Measurements from ENCODE around the gene PRKN. TPM values are rescaled to one million over a fixed set of nuclear protein-coding genes. Genes with fewer than 3 reads are reported as not detected.

Gene PRKN
- total RNA-seq, 2 experiments from 2014 or later, result 0.63 TPM; not detected in 1

DNA sequence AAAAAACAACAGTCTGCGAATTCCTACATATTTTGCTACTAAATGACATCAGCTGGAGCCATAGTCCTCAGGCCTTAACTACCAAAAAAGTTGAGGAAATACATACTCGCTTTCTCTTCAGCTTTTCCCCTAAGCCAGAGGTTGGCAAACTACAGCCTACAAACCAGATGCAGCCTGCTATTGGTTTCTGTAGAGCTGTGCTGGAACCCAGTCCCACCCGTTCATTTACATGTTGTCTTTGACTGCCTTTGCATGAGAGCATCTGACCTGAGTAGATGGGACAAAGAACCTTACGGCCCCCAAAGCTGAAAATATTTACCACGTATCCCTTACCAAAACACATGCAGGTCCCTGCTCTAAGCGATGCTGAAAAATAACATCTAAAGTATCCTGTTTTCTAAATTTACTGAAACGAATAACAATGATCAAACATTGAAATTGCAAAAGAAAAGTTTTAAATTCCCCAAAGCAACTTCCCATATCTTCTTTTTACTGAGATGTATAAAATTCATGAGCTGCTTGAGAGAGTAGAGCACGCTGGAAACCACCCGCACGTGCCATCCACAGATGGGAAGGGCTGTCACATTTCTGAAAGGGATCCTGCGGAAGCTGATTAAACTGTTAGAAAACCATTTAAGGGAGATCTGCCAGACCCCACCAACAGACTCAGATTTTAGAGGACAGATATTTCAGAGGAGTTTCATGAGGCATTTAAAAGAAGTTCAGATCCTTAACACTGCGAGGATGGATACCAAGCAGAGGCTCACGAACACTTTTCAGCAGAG, 124.1 kb downstream of the PRKN start:
- no peaks in the 10 kb centered on the region for H3K27me3 Mint-ChIP-seq (ENCODE audit: low read depth)
- H3K27ac Mint-ChIP-seq, result no peak overlapping the region
- H3K36me3 Mint-ChIP-seq (ENCODE audit: low read depth), result no peaks in the 10 kb centered on the region
- ChIA-PET CTCF (no interaction called here), POLR2A (no interaction called here)
- H3K9me3 Mint-ChIP-seq (ENCODE audit: insufficient read depth), result no peaks in the 10 kb centered on the region
- no peak for DNase-seq
- no peak overlapping the region for H3K4me3 Mint-ChIP-seq
- no peak for ATAC-seq
- no peaks in the 10 kb centered on the region for H3K4me1 Mint-ChIP-seq (ENCODE audit: low read depth)

GRCh38 chr6:162602759-162603158, 124.8 kb downstream of the PRKN start:
- Mint-ChIP-seq H3K4me3 (no peak overlapping the region), H3K27ac (no peak overlapping the region), H3K27me3 (ENCODE audit: low read depth) (no peaks in the 10 kb centered on the region), H3K9me3 (ENCODE audit: insufficient read depth) (no peaks in the 10 kb centered on the region), H3K4me1 (ENCODE audit: low read depth) (no peaks in the 10 kb centered on the region), H3K36me3 (ENCODE audit: low read depth) (no peaks in the 10 kb centered on the region)
- no peak for DNase-seq
- no peak for ATAC-seq
- ChIA-PET CTCF (no interaction called here), POLR2A (no interaction called here)

DNA sequence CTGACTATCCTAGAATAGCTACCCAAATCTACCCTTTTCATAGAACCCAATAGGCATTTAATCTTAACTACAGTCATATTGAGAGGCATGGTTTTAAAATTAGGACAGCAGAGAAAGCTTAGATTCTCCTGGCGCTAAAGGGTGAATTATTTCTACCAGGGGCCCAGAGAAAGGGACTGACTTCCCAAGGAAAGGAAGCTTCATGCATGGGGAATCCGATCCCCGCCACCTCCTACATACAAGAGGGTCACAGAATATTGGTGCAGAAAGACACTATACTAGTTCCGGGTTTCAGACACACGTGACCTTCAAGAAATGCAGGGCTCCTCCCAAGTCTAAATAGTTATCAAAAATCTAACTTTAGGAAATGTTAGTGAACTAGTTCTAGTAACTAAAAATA, 130.9 kb downstream of the PRKN start:
- Mint-ChIP-seq H3K27me3 (ENCODE audit: low read depth) (no peaks in the 10 kb centered on the region), H3K4me1 (ENCODE audit: low read depth) (no peaks in the 10 kb centered on the region), H3K36me3 (ENCODE audit: low read depth) (no peaks in the 10 kb centered on the region), H3K4me3 (no peak overlapping the region), H3K9me3 (ENCODE audit: insufficient read depth) (no peaks in the 10 kb centered on the region), H3K27ac (no peak overlapping the region)
- ATAC-seq (no peak), DNase-seq (no peak)
- POLR2A ChIA-PET, result no interaction called here
- CTCF ChIA-PET, result no interaction called here

DNA sequence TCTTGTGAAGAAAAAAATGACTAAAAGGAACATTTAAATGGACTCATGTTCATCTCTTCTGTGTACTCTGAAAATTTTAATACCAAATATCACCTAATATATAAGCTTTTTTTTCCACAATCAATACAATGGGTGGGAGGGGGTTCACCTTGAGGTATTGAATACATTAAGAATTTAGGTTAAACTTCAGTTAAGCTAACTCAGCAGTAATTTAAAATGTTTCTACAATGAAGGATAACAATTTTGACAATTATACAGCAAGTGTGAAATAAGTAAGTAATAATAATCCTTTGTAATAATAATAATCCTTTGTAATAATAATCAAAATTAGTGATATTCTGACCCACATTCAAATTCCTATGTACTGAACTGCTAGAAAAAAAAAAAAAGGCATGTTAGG, 136.0 kb downstream of the PRKN start:
- Mint-ChIP-seq H3K9me3 (ENCODE audit: insufficient read depth) (no peaks in the 10 kb centered on the region), H3K4me3 (no peak overlapping the region), H3K36me3 (ENCODE audit: low read depth) (no peaks in the 10 kb centered on the region), H3K27ac (no peak overlapping the region), H3K4me1 (ENCODE audit: low read depth) (no peaks in the 10 kb centered on the region), H3K27me3 (ENCODE audit: low read depth) (no peaks in the 10 kb centered on the region)
- POLR2A ChIA-PET, result no interaction called here
- DNase-seq, result no peak
- CTCF ChIA-PET, result no interaction called here
- ATAC-seq, result no peak

- Mint-ChIP-seq H3K9me3 (ENCODE audit: insufficient read depth) (no peaks in the 10 kb centered on the region), H3K4me3 (no peak overlapping the region), H3K36me3 (ENCODE audit: low read depth) (no peaks in the 10 kb centered on the region), H3K4me1 (ENCODE audit: low read depth) (no peaks in the 10 kb centered on the region), H3K27ac (no peak overlapping the region), H3K27me3 (ENCODE audit: low read depth) (no peaks in the 10 kb centered on the region)
- POLR2A ChIA-PET, result no interaction called here
- CTCF ChIA-PET, result no interaction called here
- ATAC-seq (no peak), DNase-seq (no peak)
Measured at GRCh38 chr6:162581988-162582780, 145.4 kb downstream of the PRKN start.

- ChIA-PET CTCF (no interaction called here), POLR2A (no interaction called here)
- Mint-ChIP-seq H3K9me3 (ENCODE audit: insufficient read depth) (no peaks in the 10 kb centered on the region), H3K27ac (no peak overlapping the region), H3K4me1 (ENCODE audit: low read depth) (no peaks in the 10 kb centered on the region), H3K27me3 (ENCODE audit: low read depth) (no peaks in the 10 kb centered on the region), H3K36me3 (ENCODE audit: low read depth) (no peaks in the 10 kb centered on the region), H3K4me3 (no peak overlapping the region)
- DNase-seq (no peak), ATAC-seq (no peak)
Measured at GRCh38 chr6:162580619-162581018, 146.9 kb downstream of the PRKN start.

GRCh38 chr6:162576016-162576415, 151.6 kb downstream of the PRKN start:
- no peaks in the 10 kb centered on the region for H3K27me3 Mint-ChIP-seq (ENCODE audit: low read depth)
- DNase-seq (no peak), ATAC-seq (no peak)
- no peaks in the 10 kb centered on the region for H3K9me3 Mint-ChIP-seq (ENCODE audit: insufficient read depth)
- no peak overlapping the region for H3K27ac Mint-ChIP-seq
- H3K4me3 Mint-ChIP-seq, result no peak overlapping the region
- no peaks in the 10 kb centered on the region for H3K4me1 Mint-ChIP-seq (ENCODE audit: low read depth)
- ChIA-PET POLR2A (no interaction called here), CTCF (no interaction called here)
- H3K36me3 Mint-ChIP-seq (ENCODE audit: low read depth), result no peaks in the 10 kb centered on the region

- ChIA-PET CTCF (no interaction called here), POLR2A (no interaction called here)
- no peak overlapping the region for H3K4me3 Mint-ChIP-seq
- DNase-seq, result no peak
- H3K27me3 Mint-ChIP-seq (ENCODE audit: low read depth), result no peaks in the 10 kb centered on the region
- no peaks in the 10 kb centered on the region for H3K4me1 Mint-ChIP-seq (ENCODE audit: low read depth)
- ATAC-seq, result no peak
- no peaks in the 10 kb centered on the region for H3K36me3 Mint-ChIP-seq (ENCODE audit: low read depth)
- H3K27ac Mint-ChIP-seq, result no peak overlapping the region
- H3K9me3 Mint-ChIP-seq (ENCODE audit: insufficient read depth), result no peaks in the 10 kb centered on the region
Measured at GRCh38 chr6:162572240-162572639, 155.3 kb downstream of the PRKN start.

GRCh38 chr6:162568266-162568665, 159.3 kb downstream of the PRKN start:
- DNase-seq (no peak), ATAC-seq (no peak)
- H3K27me3 Mint-ChIP-seq (ENCODE audit: low read depth), result no peaks in the 10 kb centered on the region
- H3K9me3 Mint-ChIP-seq (ENCODE audit: insufficient read depth), result peaks cover 9% of the 10 kb centered on the region
- ChIA-PET CTCF (no interaction called here), POLR2A (no interaction called here)
- H3K36me3 Mint-ChIP-seq (ENCODE audit: low read depth), result no peaks in the 10 kb centered on the region
- no peak overlapping the region for H3K27ac Mint-ChIP-seq
- no peaks in the 10 kb centered on the region for H3K4me1 Mint-ChIP-seq (ENCODE audit: low read depth)
- no peak overlapping the region for H3K4me3 Mint-ChIP-seq

- DNase-seq, result no peak
- Mint-ChIP-seq H3K4me1 (ENCODE audit: low read depth) (no peaks in the 10 kb centered on the region), H3K27me3 (ENCODE audit: low read depth) (no peaks in the 10 kb centered on the region), H3K27ac (no peak overlapping the region), H3K4me3 (no peak overlapping the region), H3K9me3 (ENCODE audit: insufficient read depth) (peaks cover 9% of the 10 kb centered on the region), H3K36me3 (ENCODE audit: low read depth) (no peaks in the 10 kb centered on the region)
- ChIA-PET POLR2A (no interaction called here), CTCF (no interaction called here)
- no peak for ATAC-seq
Measured at GRCh38 chr6:162562041-162562440, 165.5 kb downstream of the PRKN start.

- no peak overlapping the region for H3K4me3 Mint-ChIP-seq
- ChIA-PET CTCF (no interaction called here), POLR2A (no interaction called here)
- ATAC-seq (no peak), DNase-seq (no peak)
- no peaks in the 10 kb centered on the region for H3K4me1 Mint-ChIP-seq (ENCODE audit: low read depth)
- no peaks in the 10 kb centered on the region for H3K36me3 Mint-ChIP-seq (ENCODE audit: low read depth)
- H3K27ac Mint-ChIP-seq, result no peak overlapping the region
- peaks cover under 1% of the 10 kb centered on the region for H3K9me3 Mint-ChIP-seq (ENCODE audit: insufficient read depth)
- no peaks in the 10 kb centered on the region for H3K27me3 Mint-ChIP-seq (ENCODE audit: low read depth)
Measured at GRCh38 chr6:162560891-162561290, 166.7 kb downstream of the PRKN start.

DNA sequence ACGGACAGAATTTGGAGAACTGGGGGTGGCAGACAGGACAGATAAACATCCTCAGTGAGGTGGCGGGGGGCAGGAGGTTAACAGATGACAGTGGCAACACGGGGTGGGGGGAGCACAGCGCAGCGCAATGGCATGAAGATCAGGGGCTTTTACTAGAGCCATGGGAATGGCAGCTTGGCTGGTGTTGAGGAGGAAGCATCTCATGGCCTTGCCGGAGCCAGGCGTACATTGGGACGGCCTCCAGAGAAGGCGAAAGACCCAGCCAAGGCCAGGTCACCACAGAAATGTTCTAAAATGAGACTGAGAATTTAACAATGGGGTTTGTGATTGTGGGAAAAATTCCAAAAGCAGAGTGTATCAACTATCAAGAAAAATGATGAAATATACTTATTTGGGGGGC, 173.0 kb downstream of the PRKN start:
- ATAC-seq (no peak), DNase-seq (no peak)
- no peaks in the 10 kb centered on the region for H3K9me3 Mint-ChIP-seq (ENCODE audit: insufficient read depth)
- no peak overlapping the region for H3K27ac Mint-ChIP-seq
- H3K4me3 Mint-ChIP-seq, result no peak overlapping the region
- no peaks in the 10 kb centered on the region for H3K27me3 Mint-ChIP-seq (ENCODE audit: low read depth)
- H3K36me3 Mint-ChIP-seq (ENCODE audit: low read depth), result no peaks in the 10 kb centered on the region
- ChIA-PET CTCF (no interaction called here), POLR2A (no interaction called here)
- no peaks in the 10 kb centered on the region for H3K4me1 Mint-ChIP-seq (ENCODE audit: low read depth)

GRCh38 chr6:162546905-162547304, 180.7 kb downstream of the PRKN start:
- no peaks in the 10 kb centered on the region for H3K36me3 Mint-ChIP-seq (ENCODE audit: low read depth)
- DNase-seq, result no peak
- no peak overlapping the region for H3K27ac Mint-ChIP-seq
- no peaks in the 10 kb centered on the region for H3K9me3 Mint-ChIP-seq (ENCODE audit: insufficient read depth)
- H3K4me3 Mint-ChIP-seq, result no peak overlapping the region
- no peak for ATAC-seq
- CTCF ChIA-PET, result no interaction called here
- H3K4me1 Mint-ChIP-seq (ENCODE audit: low read depth), result no peaks in the 10 kb centered on the region
- POLR2A ChIA-PET, result no interaction called here
- no peaks in the 10 kb centered on the region for H3K27me3 Mint-ChIP-seq (ENCODE audit: low read depth)

Measured in activated CD8-positive, alpha-beta T cell treated with anti-CD3 and anti-CD28 coated beads, Interleukin-2, amount 10 ng/mL, durations not matched to agents 7 days and 5 days (primary cell).